EH (cell line): ENCODE results near the gene TRMT10B.
"Not testable (repeated sequence)": the region's sequence is repeated elsewhere in the genome, so short reads cannot be mapped to it uniquely, and the experiment has no call there.

ENCODE experiments used
- DNase-seq: peaks from one replicate; pipeline ENCODE4 v3.0.0-alpha.2; 2015; ENCODE audit warnings: low read depth

Gene TRMT10B

GRCh38 chr9:37800631-37801286 is 47.2 kb downstream of the TRMT10B start, which contains the start of gene DCAF10:
DCAF10 (plus strand) TSS chr9:37800797; CDS start chr9:37800867, 70 bp downstream.
- peak; percentile 79 for DNase-seq

- DNase-seq = peak; percentile 35
These were observed 47.8 kb downstream of the TRMT10B start for GRCh38 chr9:37801287-37801850.

- DNase-seq = no peak
These were observed 48.5 kb downstream of the TRMT10B start for GRCh38 chr9:37801959-37802711.

GRCh38 chr9:37806271-37806670 is 52.7 kb downstream of the TRMT10B start:
- no peak for DNase-seq

GRCh38 chr9:37809676-37810075 is 56.1 kb downstream of the TRMT10B start:
- DNase-seq = not testable (repeated sequence)

GRCh38 chr9:37811906-37812476 is 58.4 kb downstream of the TRMT10B start:
- no peak for DNase-seq

- no peak for DNase-seq
These were observed 59.3 kb downstream of the TRMT10B start for GRCh38 chr9:37812773-37813379.

- no peak for DNase-seq
These were observed 65.2 kb downstream of the TRMT10B start for GRCh38 chr9:37818849-37819248.

- DNase-seq = no peak
These were observed 66.5 kb downstream of the TRMT10B start for GRCh38 chr9:37820142-37820541.

GRCh38 chr9:37825174-37825573 is 71.6 kb downstream of the TRMT10B start:
- DNase-seq = not testable (repeated sequence)

GRCh38 chr9:37827483-37828165 is 74.0 kb downstream of the TRMT10B start:
- DNase-seq = no peak
